DMS153 (cell line): ENCODE data around the gene MMP12.
A peak's percentile ranks its signal among the peaks of the same experiment; 100 is the strongest.
"Not testable (repeated sequence)": the region's sequence is repeated elsewhere in the genome, so short reads cannot be mapped to it uniquely, and the experiment has no call there.

Experiments
- DNase-seq: peaks from one replicate; lab custom pipeline; 2025; lab: John Stamatoyannopoulos, UW

Gene MMP12

GRCh38 chr11:102874852-102875251, at the start of gene MMP12:
Gene MMP12, minus strand, starts transcription at chr11:102874982. Its CDS starts 45 bp downstream, at chr11:102874937.
- DNase-seq, result no peak

GRCh38 chr11:102921587-102922220, 46.9 kb upstream of the MMP12 start:
- no peak for DNase-seq

- DNase-seq, result no peak
Measured at GRCh38 chr11:102920118-102920684, 45.4 kb upstream of the MMP12 start.

GRCh38 chr11:102915044-102915375, 40.2 kb upstream of the MMP12 start:
- no peak for DNase-seq

GRCh38 chr11:102914238-102915043, 39.7 kb upstream of the MMP12 start:
- DNase-seq, result no peak

GRCh38 chr11:102912482-102912830, 37.7 kb upstream of the MMP12 start:
- no peak for DNase-seq

- DNase-seq, result no peak
Measured at GRCh38 chr11:102911758-102912481, 37.1 kb upstream of the MMP12 start.

GRCh38 chr11:102905848-102906247, 31.1 kb upstream of the MMP12 start:
- DNase-seq, result not testable (repeated sequence)

- not testable (repeated sequence) for DNase-seq
Measured at GRCh38 chr11:102903895-102904294, 29.1 kb upstream of the MMP12 start.

- no peak for DNase-seq
Measured at GRCh38 chr11:102900346-102900745, 25.6 kb upstream of the MMP12 start.

- no peak for DNase-seq
Measured at GRCh38 chr11:102891736-102892135, 17.0 kb upstream of the MMP12 start.

GRCh38 chr11:102886999-102887398, 12.2 kb upstream of the MMP12 start:
- no peak for DNase-seq

GRCh38 chr11:102883141-102883540, 8.4 kb upstream of the MMP12 start:
- no peak for DNase-seq

- no peak for DNase-seq
Measured at GRCh38 chr11:102882389-102883024, 7.7 kb upstream of the MMP12 start.

GRCh38 chr11:102879801-102880200, 5.0 kb upstream of the MMP12 start:
- no peak for DNase-seq

GRCh38 chr11:102878595-102878994, 3.8 kb upstream of the MMP12 start:
- no peak for DNase-seq

- DNase-seq, result peak; percentile 84
Measured at GRCh38 chr11:102869354-102869964, 5.3 kb downstream of the MMP12 start.

- DNase-seq, result no peak
Measured at GRCh38 chr11:102868339-102868738, 6.4 kb downstream of the MMP12 start.

- no peak for DNase-seq
Measured at GRCh38 chr11:102864724-102865123, 10.1 kb downstream of the MMP12 start.

GRCh38 chr11:102853956-102854355, 20.8 kb downstream of the MMP12 start:
- no peak for DNase-seq

- DNase-seq, result no peak
Measured at GRCh38 chr11:102853055-102853454, 21.7 kb downstream of the MMP12 start.
